Measurements from ENCODE around the gene FLT1. TPM values are rescaled to one million over a fixed set of nuclear protein-coding genes. Genes with fewer than 3 reads are reported as not detected.

The FLT1 gene
- polyA plus RNA-seq, 2 of the 4 experiments (the other 2 are of a cell fraction): not detected

- no peak for TF ChIP-seq JUN (IDR thresholded peaks at IDR 0.05)
- no peak for TF ChIP-seq RFX5 (IDR thresholded peaks at IDR 0.05)
- TF ChIP-seq ZFP36 (IDR thresholded peaks at IDR 0.05; ENCODE audit: borderline replicate concordance, partially characterized antibody): no peak
- no peak for TF ChIP-seq HDAC2 (IDR thresholded peaks at IDR 0.05)
- TF ChIP-seq, protein P1, sequence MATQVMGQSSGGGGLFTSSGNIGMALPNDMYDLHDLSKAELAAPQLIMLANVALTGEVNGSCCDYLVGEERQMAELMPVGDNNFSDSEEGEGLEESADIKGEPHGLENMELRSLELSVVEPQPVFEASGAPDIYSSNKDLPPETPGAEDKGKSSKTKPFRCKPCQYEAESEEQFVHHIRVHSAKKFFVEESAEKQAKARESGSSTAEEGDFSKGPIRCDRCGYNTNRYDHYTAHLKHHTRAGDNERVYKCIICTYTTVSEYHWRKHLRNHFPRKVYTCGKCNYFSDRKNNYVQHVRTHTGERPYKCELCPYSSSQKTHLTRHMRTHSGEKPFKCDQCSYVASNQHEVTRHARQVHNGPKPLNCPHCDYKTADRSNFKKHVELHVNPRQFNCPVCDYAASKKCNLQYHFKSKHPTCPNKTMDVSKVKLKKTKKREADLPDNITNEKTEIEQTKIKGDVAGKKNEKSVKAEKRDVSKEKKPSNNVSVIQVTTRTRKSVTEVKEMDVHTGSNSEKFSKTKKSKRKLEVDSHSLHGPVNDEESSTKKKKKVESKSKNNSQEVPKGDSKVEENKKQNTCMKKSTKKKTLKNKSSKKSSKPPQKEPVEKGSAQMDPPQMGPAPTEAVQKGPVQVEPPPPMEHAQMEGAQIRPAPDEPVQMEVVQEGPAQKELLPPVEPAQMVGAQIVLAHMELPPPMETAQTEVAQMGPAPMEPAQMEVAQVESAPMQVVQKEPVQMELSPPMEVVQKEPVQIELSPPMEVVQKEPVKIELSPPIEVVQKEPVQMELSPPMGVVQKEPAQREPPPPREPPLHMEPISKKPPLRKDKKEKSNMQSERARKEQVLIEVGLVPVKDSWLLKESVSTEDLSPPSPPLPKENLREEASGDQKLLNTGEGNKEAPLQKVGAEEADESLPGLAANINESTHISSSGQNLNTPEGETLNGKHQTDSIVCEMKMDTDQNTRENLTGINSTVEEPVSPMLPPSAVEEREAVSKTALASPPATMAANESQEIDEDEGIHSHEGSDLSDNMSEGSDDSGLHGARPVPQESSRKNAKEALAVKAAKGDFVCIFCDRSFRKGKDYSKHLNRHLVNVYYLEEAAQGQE (IDR thresholded peaks at IDR 0.05): no peak
- no peak for TF ChIP-seq CBX2 (IDR thresholded peaks at IDR 0.05; ENCODE audit: borderline replicate concordance, low read depth)
- no peak for TF ChIP-seq JUNB (IDR thresholded peaks at IDR 0.05)
- Histone ChIP-seq H3K4me3 (no peak overlapping the region), H3K4me1 (no peaks in the 10 kb centered on the region), H3K27ac (no peak overlapping the region), H3K9me3 (no peaks in the 10 kb centered on the region), H3K4me2 (no peak overlapping the region)
- FAIRE-seq (no peak), ATAC-seq (no peak), DNase-seq (ENCODE audit: low read depth in 1 of 2, low spot score in 1 of 2) (no peak)
- ChIA-PET POLR2A (no interaction called here), CTCF (interaction anchor here (0.7 kb wide), 1 partner anchor 9 kb away, joined by 3 read pairs; no protein-coding TSS in a partner anchor)
- WGBS (ENCODE audit: missing lambda C conversion rate): 48% methylated on average over 4 of the region's 4 CpGs
Observed at GRCh38 chr13:28470296-28470695, 24.6 kb downstream of the FLT1 start.

- DNase-seq (ENCODE audit: low read depth in 1 of 2, low spot score in 1 of 2) (no peak), FAIRE-seq (no peak), ATAC-seq (no peak)
- Histone ChIP-seq H3K4me2 (no peak overlapping the region), H3K27ac (no peak overlapping the region), H3K9me3 (no peaks in the 10 kb centered on the region), H3K4me3 (no peak overlapping the region), H3K4me1 (no peaks in the 10 kb centered on the region)
- ChIA-PET CTCF (no interaction called here), POLR2A (no interaction called here)
- TF ChIP-seq PHF8 (IDR thresholded peaks at IDR 0.05; ENCODE audit: borderline replicate concordance, low read depth) (no peak), ZSCAN20 (CRISPR knock-in tag; IDR thresholded peaks at IDR 0.05) (no peak), CTCF (IDR thresholded peaks at IDR 0.05) (no peak), SMC3 (IDR thresholded peaks at IDR 0.05) (no peak), MYC (IDR thresholded peaks at IDR 0.05; ENCODE audit: borderline replicate concordance, low read length) (no peak), RARB (CRISPR knock-in tag; IDR thresholded peaks at IDR 0.05) (no peak), KDM1A (IDR thresholded peaks at IDR 0.05; ENCODE audit: low read depth) (no peak), ESRRA (IDR thresholded peaks at IDR 0.05; ENCODE audit: borderline replicate concordance, low read length) (no peak)
- 7% methylated on average over 4 of the region's 6 CpGs for WGBS (ENCODE audit: missing lambda C conversion rate)
Observed at GRCh38 chr13:28469316-28469715, 25.6 kb downstream of the FLT1 start.

DNA sequence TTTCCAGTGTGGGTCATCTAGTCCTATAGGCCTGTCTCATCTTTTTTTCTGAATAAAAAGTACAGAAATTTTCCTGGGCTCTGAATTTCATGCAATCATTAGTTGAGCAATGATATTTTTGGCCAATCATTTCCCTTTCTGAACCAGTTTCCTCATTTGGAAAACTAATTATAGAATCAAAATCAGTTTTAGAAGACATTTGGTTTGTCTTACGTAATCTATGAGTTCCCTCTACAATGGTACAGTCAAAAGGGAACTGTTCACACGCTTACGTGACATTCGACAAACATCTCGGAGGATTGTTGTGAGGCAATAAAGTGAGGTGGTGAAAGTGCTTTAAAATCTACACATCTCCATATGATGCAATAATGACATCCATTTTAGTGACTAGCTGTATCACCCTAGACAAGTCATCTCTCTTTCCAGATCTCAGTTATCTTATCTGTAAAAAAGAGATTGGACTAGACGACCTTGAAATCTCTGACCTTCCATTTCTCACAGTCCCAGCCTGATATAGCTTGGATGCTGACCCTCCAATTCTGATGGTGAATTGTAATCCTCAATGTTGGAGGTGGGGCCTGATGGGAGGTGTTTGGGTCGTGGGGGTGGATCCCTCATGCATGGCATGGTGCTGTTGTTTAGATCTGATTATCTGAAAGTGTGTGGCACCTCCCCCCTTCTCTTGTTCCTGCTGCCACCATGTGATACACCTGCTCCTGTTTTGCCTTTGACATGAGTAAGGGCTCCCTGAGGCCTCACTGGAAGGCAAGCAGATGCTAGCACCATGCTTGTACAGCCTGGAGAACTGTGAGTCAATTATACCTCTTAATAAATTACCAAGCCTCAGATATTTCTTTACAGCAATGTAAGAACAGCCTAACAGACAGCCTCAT, 26.7 kb downstream of the FLT1 start:
- POLR2A ChIA-PET: no interaction called here
- WGBS (ENCODE audit: missing lambda C conversion rate): 52% methylated on average over 7 of the region's 7 CpGs
- CTCF ChIA-PET: no interaction called here
- no peak for ATAC-seq
- DNase-seq (ENCODE audit: low read depth in 1 of 2, low spot score in 1 of 2): no peak
- no peak overlapping the region for H3K4me3 ChIP-seq
- H3K27ac ChIP-seq: no peak overlapping the region
- no peaks in the 10 kb centered on the region for H3K4me1 ChIP-seq
- no peaks in the 10 kb centered on the region for H3K9me3 ChIP-seq
- TF ChIP-seq ESRRA (IDR thresholded peaks at IDR 0.05; ENCODE audit: borderline replicate concordance, low read length): no peak
- no peak for FAIRE-seq
- no peak overlapping the region for H3K4me2 ChIP-seq

Measured in A549 (cell line).